ENCODE measurements around the gene PABPC5. TPM values are rescaled to one million over a fixed set of nuclear protein-coding genes. Genes with fewer than 3 reads are reported as not detected.

Gene PABPC5
- not detected for total RNA-seq
- total RNA-seq (2013), result 0.09 TPM
- total RNA-seq, result 0 to 0.09 (median 0) reads per million in 29 experiments

- no peak within 1 kb of the TSS for H3K27ac Mint-ChIP-seq
- CTCF ChIA-PET, result no interaction called here
- POLR2A ChIA-PET, result no interaction called here
Observed at GRCh38 chrX:91434351-91435168, at the start of gene PABPC5. Gene PABPC5, plus strand, starts transcription at chrX:91434839. Its CDS starts 739 bp downstream, at chrX:91435578.

DNA sequence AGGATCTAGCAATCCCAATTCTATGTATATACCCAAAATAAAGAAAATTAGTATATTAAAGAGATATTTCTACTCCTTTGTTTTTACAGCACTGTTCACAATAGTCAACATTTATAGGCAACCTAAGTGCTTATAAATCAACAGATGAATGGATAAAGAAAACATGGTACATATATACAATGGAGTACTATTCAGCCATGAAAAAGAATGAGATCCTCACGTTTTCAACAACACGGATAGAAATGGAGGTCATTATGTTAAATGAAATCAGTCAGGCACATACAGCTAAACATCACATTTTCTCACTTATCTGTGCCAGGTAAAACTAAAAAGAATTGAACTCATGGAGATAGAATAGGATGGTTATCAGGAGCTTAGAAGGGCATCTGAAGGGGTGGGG is 45.6 kb upstream of the PABPC5 start:
- no peak overlapping the region for H3K27ac Mint-ChIP-seq
- Histone ChIP-seq H3K27me3 (replicated peaks in 1 of 2; ENCODE audit: control insufficient read depth in 2 of 2, extremely low read depth in 1 of 2, insufficient read depth in 2 of 2, low read length in 1 of 2) (no peaks in the 10 kb centered on the region), H3K4me1 (ENCODE audit: control insufficient read depth in 1 of 2, extremely low read depth in 1 of 2, insufficient read depth in 2 of 2, low read length in 2 of 2) (no peaks in the 10 kb centered on the region), H3K9me3 (no peaks in the 10 kb centered on the region), H3K36me3 (ENCODE audit: control insufficient read depth in 2 of 2, extremely low read depth in 1 of 2, insufficient read depth in 1 of 2, low read length in 1 of 2) (no peaks in the 10 kb centered on the region), H3K27ac (ENCODE audit: low read length) (no peak overlapping the region), H3K4me3 (ENCODE audit: control insufficient read depth in 1 of 2, extremely low read depth in 1 of 2, low read length in 1 of 2) (no peak overlapping the region)
- no peak overlapping the region for H3K4me3 Mint-ChIP-seq
- WGBS (ENCODE audit: insufficient coverage), result no CpG with 5 or more reads among the region's 2 CpGs
- DNase-seq (no peak), ATAC-seq (replicated peaks in 1 of 4) (no peak)
- H3K9me3 Mint-ChIP-seq, result peaks cover 0 to 4% (median 3%) of the 10 kb centered on the region in 3 donors
- ChIA-PET CTCF (no interaction called here), POLR2A (no interaction called here)
- H3K27me3 Mint-ChIP-seq, result no peaks in the 10 kb centered on the region
- H3K36me3 Mint-ChIP-seq, result no peaks in the 10 kb centered on the region
- no peaks in the 10 kb centered on the region for H3K4me1 Mint-ChIP-seq

More at GRCh38 chrX:91434351-91435168, at the start of gene PABPC5:
- Mint-ChIP-seq H3K9me3 (peaks cover 0 to 4% (median 0%) of the 10 kb centered on the region in 3 donors), H3K27me3 (peaks cover 0 to 21% of the 10 kb centered on the region in 2 donors), H3K36me3 (no peaks in the 10 kb centered on the region), H3K4me3 (peak within 1 kb of the TSS; percentile 17 to 57 (median 31)), H3K4me1 (no peaks in the 10 kb centered on the region)
- H3K27me3 ChIP-seq (replicated peaks in 1 of 2; ENCODE audit: control insufficient read depth in 2 of 2, extremely low read depth in 1 of 2, insufficient read depth in 2 of 2, low read length in 1 of 2), result no peaks in the 10 kb centered on the region
- H3K4me1 ChIP-seq (ENCODE audit: control insufficient read depth in 1 of 2, extremely low read depth in 1 of 2, insufficient read depth in 2 of 2, low read length in 2 of 2), result no peaks in the 10 kb centered on the region
- H3K4me3 ChIP-seq (ENCODE audit: control insufficient read depth in 1 of 2, extremely low read depth in 1 of 2, low read length in 1 of 2), result no peak within 1 kb of the TSS
- no peaks in the 10 kb centered on the region for H3K36me3 ChIP-seq (ENCODE audit: control insufficient read depth in 2 of 2, extremely low read depth in 1 of 2, insufficient read depth in 1 of 2, low read length in 1 of 2)
- ATAC-seq (replicated peaks in 1 of 4) (no peak), DNase-seq (no peak)
- no peaks in the 10 kb centered on the region for H3K9me3 ChIP-seq
- 14% methylated on average over 19 of the region's 48 CpGs for WGBS (ENCODE audit: insufficient coverage)
- H3K27ac ChIP-seq (ENCODE audit: low read length), result no peak within 1 kb of the TSS

DNA sequence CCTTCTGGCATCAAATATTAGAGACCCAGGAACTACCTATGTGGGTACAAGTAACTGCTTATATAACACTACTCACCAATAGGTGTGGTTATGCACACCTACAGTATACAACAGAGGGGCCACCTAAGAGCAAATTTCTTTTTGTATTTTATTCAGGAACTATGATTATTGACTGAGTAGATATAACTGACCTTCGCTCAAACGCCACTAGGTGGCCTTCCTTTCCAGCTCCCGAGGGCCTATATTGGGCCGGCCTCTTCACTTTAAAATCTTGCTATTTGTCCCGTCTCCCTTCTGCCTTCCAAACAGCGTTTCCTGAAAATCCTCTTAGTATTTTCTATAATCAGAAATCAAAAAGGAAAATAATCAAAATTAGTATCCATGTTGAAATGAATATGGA is 19.9 kb upstream of the PABPC5 start:
- H3K27ac ChIP-seq (ENCODE audit: low read length), result no peak overlapping the region
- no peaks in the 10 kb centered on the region for H3K9me3 ChIP-seq
- no peaks in the 10 kb centered on the region for H3K36me3 Mint-ChIP-seq
- peaks cover 0 to 5% (median 2%) of the 10 kb centered on the region in 3 donors for H3K9me3 Mint-ChIP-seq
- no peaks in the 10 kb centered on the region for H3K27me3 ChIP-seq (replicated peaks in 1 of 2; ENCODE audit: control insufficient read depth in 2 of 2, extremely low read depth in 1 of 2, insufficient read depth in 2 of 2, low read length in 1 of 2)
- ChIA-PET CTCF (no interaction called here), POLR2A (no interaction called here)
- H3K36me3 ChIP-seq (ENCODE audit: control insufficient read depth in 2 of 2, extremely low read depth in 1 of 2, insufficient read depth in 1 of 2, low read length in 1 of 2), result no peaks in the 10 kb centered on the region
- no peak overlapping the region for H3K4me3 Mint-ChIP-seq
- ATAC-seq (replicated peaks in 1 of 4) (no peak), DNase-seq (no peak)
- H3K4me1 ChIP-seq (ENCODE audit: control insufficient read depth in 1 of 2, extremely low read depth in 1 of 2, insufficient read depth in 2 of 2, low read length in 2 of 2), result no peaks in the 10 kb centered on the region
- H3K4me1 Mint-ChIP-seq, result no peaks in the 10 kb centered on the region
- H3K27me3 Mint-ChIP-seq, result no peaks in the 10 kb centered on the region
- H3K27ac Mint-ChIP-seq, result no peak overlapping the region
- no CpG with 5 or more reads among the region's 6 CpGs for WGBS (ENCODE audit: insufficient coverage)
- no peak overlapping the region for H3K4me3 ChIP-seq (ENCODE audit: control insufficient read depth in 1 of 2, extremely low read depth in 1 of 2, low read length in 1 of 2)

- H3K9me3 Mint-ChIP-seq, result peaks cover 0 to 4% (median 0%) of the 10 kb centered on the region in 3 donors
- WGBS (ENCODE audit: insufficient coverage), result 69% methylated on average over 6 of the region's 14 CpGs
- no peak overlapping the region for H3K27ac ChIP-seq (ENCODE audit: low read length)
- H3K9me3 ChIP-seq, result no peaks in the 10 kb centered on the region
- no peaks in the 10 kb centered on the region for H3K4me1 Mint-ChIP-seq
- no peak for ATAC-seq (replicated peaks in 1 of 4)
- H3K36me3 ChIP-seq (ENCODE audit: control insufficient read depth in 2 of 2, extremely low read depth in 1 of 2, insufficient read depth in 1 of 2, low read length in 1 of 2), result no peaks in the 10 kb centered on the region
- H3K36me3 Mint-ChIP-seq, result no peaks in the 10 kb centered on the region
- H3K4me3 Mint-ChIP-seq, result no peak overlapping the region
- no peak overlapping the region for H3K27ac Mint-ChIP-seq
- ChIA-PET CTCF (no interaction called here), POLR2A (no interaction called here)
- H3K4me1 ChIP-seq (ENCODE audit: control insufficient read depth in 1 of 2, extremely low read depth in 1 of 2, insufficient read depth in 2 of 2, low read length in 2 of 2), result no peaks in the 10 kb centered on the region
- no peak overlapping the region for H3K4me3 ChIP-seq (ENCODE audit: control insufficient read depth in 1 of 2, extremely low read depth in 1 of 2, low read length in 1 of 2)
- DNase-seq, result no peak
- no peaks in the 10 kb centered on the region for H3K27me3 ChIP-seq (replicated peaks in 1 of 2; ENCODE audit: control insufficient read depth in 2 of 2, extremely low read depth in 1 of 2, insufficient read depth in 2 of 2, low read length in 1 of 2)
- H3K27me3 Mint-ChIP-seq, result peaks cover 0 to 21% of the 10 kb centered on the region in 2 donors
Observed at GRCh38 chrX:91435395-91435794, 756 bp downstream of the PABPC5 start.

Data from T-cell (primary cell).